B cell (primary cell): ENCODE measurements around the gene LRP2BP. TPM values are rescaled to one million over a fixed set of nuclear protein-coding genes. Genes with fewer than 3 reads are reported as not detected.

Source experiments
- ATAC-seq: fragments of 200-7000 bp; cut with Tn5 transposase; one replicate; pipeline ENCODE4 v1.10.0; 2021; ENCODE audit warnings: low read depth, mild to moderate bottlenecking, moderate number of reproducible peaks, moderate library complexity
- CTCF ChIA-PET: fragments of 350-600 bp; sonication (Branson Sonifier 250); formaldehyde crosslinking; loops from one replicate; lab custom pipeline; 2021; ENCODE audit warnings: antibody characterized with exemption, inconsistent platforms; lab: Charles Lee
- POLR2A ChIA-PET: fragments of 350-600 bp; sonication (Branson Sonifier 250); formaldehyde crosslinking; loops from one replicate; lab custom pipeline; 2021; ENCODE audit warnings: antibody characterized with exemption; lab: Charles Lee
- DNase-seq: peaks from one replicate; pipeline ENCODE4 v3.0.0; 2013
- H2AFZ ChIP-seq: 2 replicates; pipeline ENCODE4 v1.6.1; 2012; ENCODE audit warnings: mild to moderate bottlenecking, low read depth, low read length; ENCODE audit not compliant: insufficient read depth, poor library complexity, severe bottlenecking
- H3K27ac ChIP-seq, 2 donors: 1 replicate in 1 of 2; 2 replicates in 1 of 2; pipeline ENCODE4 v1.5.1; 2012 to 2013; ENCODE audit warnings: low read length in 2 of 2, mild to moderate bottlenecking in 2 of 2, moderate library complexity in 1 of 2
- H3K27me3 ChIP-seq, 4 experiments: fragments of 200-600 bp in 1 of 4; sonication (generic) in 1 of 4; replicated peaks in 1 of 4; 1 replicate in 2 of 4; 2 replicates in 2 of 4; pipeline versions ENCODE4 v1.6.1 to v1.7.0; 2013 to 2016; ENCODE audit warnings: low read length in 3 of 4, mild to moderate bottlenecking in 2 of 4, mixed read lengths in 1 of 4, moderate library complexity in 1 of 4; ENCODE audit not compliant: insufficient read depth in 4 of 4, control insufficient read depth in 3 of 4; ENCODE audit errors: control extremely low read depth in 1 of 4
- H3K36me3 ChIP-seq, 2 experiments: replicated peaks in 1 of 2; 1 replicate in 1 of 2; 2 replicates in 1 of 2; pipeline versions ENCODE4 v1.6.1 to v1.7.1; 2013; ENCODE audit warnings: low read length in 1 of 2; ENCODE audit not compliant: insufficient read depth in 2 of 2, control insufficient read depth in 1 of 2; ENCODE audit errors: control extremely low read depth in 1 of 2, extremely low read depth in 1 of 2
- H3K4me1 ChIP-seq, 2 donors: fragments of 200-600 bp in 1 of 2; sonication (generic) in 1 of 2; 1 replicate in 1 of 2; 2 replicates in 1 of 2; pipeline versions ENCODE4 v1.5.1 to v1.6.1; 2013 to 2017; ENCODE audit warnings: low read length in 2 of 2; ENCODE audit not compliant: control insufficient read depth in 2 of 2, insufficient read depth in 2 of 2
- H3K4me2 ChIP-seq: replicated peaks from 2 replicates; pipeline ENCODE3; 2012; ENCODE audit warnings: mild to moderate bottlenecking, low read depth, low read length; ENCODE audit not compliant: poor library complexity, severe bottlenecking
- H3K4me3 ChIP-seq, 5 experiments: fragments of 200-600 bp in 1 of 5; sonication (generic) in 1 of 5; 1 replicate in 3 of 5; 2 replicates in 2 of 5; pipeline versions ENCODE4 v1.5.1 to v1.7.0; 2011 to 2016; ENCODE audit warnings: low read length in 4 of 5, mild to moderate bottlenecking in 4 of 5, low read depth in 2 of 5, control low read depth in 1 of 5, moderate library complexity in 1 of 5; ENCODE audit not compliant: insufficient read depth in 1 of 5; ENCODE audit errors: control extremely low read depth in 1 of 5, extremely low read depth in 1 of 5
- H3K79me2 ChIP-seq: fragments of 200-600 bp; sonication (generic); one replicate; pipeline ENCODE4 v1.6.0; 2016; ENCODE audit warnings: low read length; ENCODE audit not compliant: control insufficient read depth, insufficient read depth
- H3K9ac ChIP-seq: fragments of 200-600 bp; sonication (generic); 2 replicates; pipeline ENCODE4 v1.6.1; 2017; ENCODE audit warnings: mild to moderate bottlenecking, low read length, moderate library complexity
- H3K9me3 ChIP-seq, 3 donors: one replicate each; pipeline versions ENCODE4 v1.6.1 to v1.7.1; 2013; ENCODE audit warnings: low read length in 2 of 3; ENCODE audit not compliant: control insufficient read depth in 2 of 3, insufficient read depth in 1 of 3; ENCODE audit errors: control extremely low read depth in 1 of 3
- H4K20me1 ChIP-seq: 2 replicates; pipeline ENCODE4 v1.6.0; 2012; ENCODE audit warnings: mild to moderate bottlenecking, low read length; ENCODE audit not compliant: insufficient read depth, control insufficient read depth, poor library complexity, severe bottlenecking
- H3K27ac Mint-ChIP-seq: one replicate; pipeline ENCODE4 v1.8.0; 2021; ENCODE audit warnings: mixed read lengths
- H3K27me3 Mint-ChIP-seq: one replicate; pipeline ENCODE4 v1.8.0; 2021; ENCODE audit warnings: mixed read lengths
- H3K4me1 Mint-ChIP-seq: one replicate; pipeline ENCODE4 v1.8.0; 2021; ENCODE audit warnings: mixed read lengths
- H3K4me3 Mint-ChIP-seq: one replicate; pipeline ENCODE4 v1.8.0; 2021; ENCODE audit warnings: mixed read lengths
- H3K9me3 Mint-ChIP-seq: one replicate; pipeline ENCODE4 v1.8.0; 2022; ENCODE audit warnings: mixed read lengths; ENCODE audit not compliant: insufficient read depth
- EZH2 ChIP-seq: IDR thresholded peaks from 2 replicates; pipeline ENCODE4 v1.6.1; 2012; ENCODE audit warnings: borderline replicate concordance, low read depth, mild to moderate bottlenecking, moderate library complexity, low read length; ENCODE audit not compliant: insufficient read depth, poor library complexity, severe bottlenecking
- WGBS: methylation state at CpG from one replicate; pipeline ENCODE4 v1.1.5; 2013; ENCODE audit warnings: missing lambda C conversion rate; ENCODE audit not compliant: insufficient coverage; 5-methylcytosine and 5-hydroxymethylcytosine counted together
- intact Hi-C: fragments of 100-400 bp; cut with micrococcal nuclease; formaldehyde crosslinking; loops from one replicate; pipeline ENCODE4 v1.10.0; 2022
- polyA plus RNA-seq: library from polyadenylated mRNA; depleted of rRNA; stranded (reverse); fragments of >200 nt; gene quantifications from 2 replicates; pipeline ENCODE4 v1.2.3, GENCODE V29; 2012
- total RNA-seq, 2 donors: library from RNA; stranded (reverse); fragments of 120-200 nt in 1 of 2; gene quantifications; 1 replicate in 1 of 2; 2 replicates in 1 of 2; pipeline versions ENCODE4 v1.2.3 to v1.2.4, GENCODE V29; 2013 to 2022
- TF ChIP-seq, protein P1 (sequence below): fragments of 200-600 bp; IDR thresholded peaks from one replicate; pipeline ENCODE4 v1.8.0; 2022; ENCODE audit warnings: antibody characterized with exemption, mild to moderate bottlenecking

Gene LRP2BP
- total and polyA plus RNA-seq, 2 donors (not counting 1 experiment from before 2014, with no cell fraction given), result 0.15 to 1.6 TPM

DNA sequence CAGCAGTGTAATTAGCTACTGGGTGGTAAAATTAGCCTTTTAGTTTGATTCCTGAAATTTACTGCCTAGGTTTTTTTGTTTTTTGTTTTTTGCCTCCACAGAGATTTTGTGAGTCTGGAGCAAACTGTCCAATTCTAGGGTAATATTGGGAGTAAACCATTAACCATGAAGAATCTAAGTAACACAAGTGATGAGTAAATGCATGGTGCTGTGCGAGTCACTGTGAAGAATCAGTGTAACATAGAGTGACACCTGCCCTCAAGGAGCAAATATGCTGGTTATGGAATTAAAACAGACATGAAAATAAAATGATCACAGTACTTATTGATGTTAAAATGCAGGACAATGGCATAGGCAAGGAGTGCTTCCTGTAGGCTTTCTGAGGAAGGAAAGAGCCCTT lies 60.1 kb downstream of the LRP2BP start:
- DNase-seq (no peak), ATAC-seq (no peak)
- Histone ChIP-seq H3K36me3 (peaks cover 2 to 24% of the 10 kb centered on the region in 2 experiments), H2AFZ (no peak overlapping the region), H3K79me2 (no peaks in the 10 kb centered on the region), H3K27me3 (no peaks in the 10 kb centered on the region), H3K9me3 (peaks cover 0 to 3% (median 1%) of the 10 kb centered on the region in 3 donors), H3K27ac (no peak overlapping the region), H3K4me3 (no peak overlapping the region), H3K4me1 (peaks cover 8 to 11% of the 10 kb centered on the region in 2 donors), H4K20me1 (no peaks in the 10 kb centered on the region), H3K9ac (no peak overlapping the region), H3K4me2 (no peak overlapping the region)
- ChIA-PET POLR2A (interaction anchor here (0.7 kb wide), 1 partner anchor 212 kb away, joined by 5 read pairs; no protein-coding TSS in a partner anchor), CTCF (no interaction called here)
- no peak for TF ChIP-seq EZH2
- TF ChIP-seq, protein P1, sequence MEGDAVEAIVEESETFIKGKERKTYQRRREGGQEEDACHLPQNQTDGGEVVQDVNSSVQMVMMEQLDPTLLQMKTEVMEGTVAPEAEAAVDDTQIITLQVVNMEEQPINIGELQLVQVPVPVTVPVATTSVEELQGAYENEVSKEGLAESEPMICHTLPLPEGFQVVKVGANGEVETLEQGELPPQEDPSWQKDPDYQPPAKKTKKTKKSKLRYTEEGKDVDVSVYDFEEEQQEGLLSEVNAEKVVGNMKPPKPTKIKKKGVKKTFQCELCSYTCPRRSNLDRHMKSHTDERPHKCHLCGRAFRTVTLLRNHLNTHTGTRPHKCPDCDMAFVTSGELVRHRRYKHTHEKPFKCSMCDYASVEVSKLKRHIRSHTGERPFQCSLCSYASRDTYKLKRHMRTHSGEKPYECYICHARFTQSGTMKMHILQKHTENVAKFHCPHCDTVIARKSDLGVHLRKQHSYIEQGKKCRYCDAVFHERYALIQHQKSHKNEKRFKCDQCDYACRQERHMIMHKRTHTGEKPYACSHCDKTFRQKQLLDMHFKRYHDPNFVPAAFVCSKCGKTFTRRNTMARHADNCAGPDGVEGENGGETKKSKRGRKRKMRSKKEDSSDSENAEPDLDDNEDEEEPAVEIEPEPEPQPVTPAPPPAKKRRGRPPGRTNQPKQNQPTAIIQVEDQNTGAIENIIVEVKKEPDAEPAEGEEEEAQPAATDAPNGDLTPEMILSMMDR, result no peak
- H3K4me3 Mint-ChIP-seq, result no peak overlapping the region
- H3K27me3 Mint-ChIP-seq, result no peaks in the 10 kb centered on the region
- peaks cover 35% of the 10 kb centered on the region for H3K4me1 Mint-ChIP-seq
- no peak overlapping the region for H3K27ac Mint-ChIP-seq
- intact Hi-C loops, result no loop called here
- 100% methylated on average over 1 of the region's 1 CpG for WGBS
- H3K9me3 Mint-ChIP-seq, result no peaks in the 10 kb centered on the region

DNA sequence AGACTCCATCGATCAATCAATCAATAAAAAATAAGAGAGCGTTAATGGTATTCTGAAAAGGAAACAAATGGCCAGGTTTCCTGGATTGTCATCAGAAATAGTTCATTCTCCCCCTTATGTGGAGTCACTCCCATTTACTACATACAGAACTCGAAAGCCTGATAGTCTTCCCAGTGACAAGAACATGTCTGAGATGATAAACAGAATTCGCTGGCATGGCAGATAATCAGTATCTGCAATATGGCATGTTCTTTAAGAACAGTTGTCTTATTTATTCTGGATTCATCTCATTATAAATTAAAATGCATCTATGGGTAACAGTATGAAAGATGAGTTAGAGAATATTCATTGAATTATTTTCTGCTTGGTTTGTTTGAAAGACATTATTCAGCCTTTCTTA lies 61.4 kb downstream of the LRP2BP start:
- Mint-ChIP-seq H3K4me3 (no peak overlapping the region), H3K27me3 (no peaks in the 10 kb centered on the region), H3K27ac (no peak overlapping the region), H3K9me3 (no peaks in the 10 kb centered on the region), H3K4me1 (peaks cover 24% of the 10 kb centered on the region)
- H3K79me2 ChIP-seq, result peaks cover 3% of the 10 kb centered on the region
- no peak for TF ChIP-seq EZH2
- TF ChIP-seq, protein P1, result no peak
- H3K36me3 ChIP-seq, result peaks cover 2 to 20% of the 10 kb centered on the region in 2 experiments
- ChIA-PET POLR2A (no interaction called here), CTCF (no interaction called here)
- no peaks in the 10 kb centered on the region for H4K20me1 ChIP-seq
- no CpG with 5 or more reads among the region's 4 CpGs for WGBS
- intact Hi-C loops, result no loop called here
- H3K27ac ChIP-seq, result no peak overlapping the region
- DNase-seq (no peak), ATAC-seq (no peak)
- no peak overlapping the region for H3K4me3 ChIP-seq
- no peaks in the 10 kb centered on the region for H3K27me3 ChIP-seq
- no peak overlapping the region for H3K9ac ChIP-seq
- H3K4me1 ChIP-seq, result no peaks in the 10 kb centered on the region
- no peak overlapping the region for H3K4me2 ChIP-seq
- H2AFZ ChIP-seq, result no peak overlapping the region
- H3K9me3 ChIP-seq, result peaks cover 0 to 3% (median 0%) of the 10 kb centered on the region in 3 donors
